ENCODE results near the gene MLKL.

MLKL gene

GRCh38 chr16:74650966-74651567, 49.6 kb downstream of the MLKL start:
- peak; percentile 22 for DNase-seq (ENCODE audit: low spot score)

GRCh38 chr16:74649839-74650504, 50.7 kb downstream of the MLKL start:
- no peak for DNase-seq (ENCODE audit: low spot score)

GRCh38 chr16:74641969-74642368, 58.7 kb downstream of the MLKL start:
- no peak for DNase-seq (ENCODE audit: low spot score)

- no peak for DNase-seq (ENCODE audit: low spot score)
These were observed 62.8 kb downstream of the MLKL start for GRCh38 chr16:74637742-74638453.

- DNase-seq (ENCODE audit: low spot score), result no peak
These were observed 65.4 kb downstream of the MLKL start for GRCh38 chr16:74635303-74635702.

GRCh38 chr16:74633686-74634085, 67.0 kb downstream of the MLKL start:
- no peak for DNase-seq (ENCODE audit: low spot score)

- DNase-seq (ENCODE audit: low spot score), result no peak
These were observed 73.0 kb downstream of the MLKL start for GRCh38 chr16:74627506-74628220.

- DNase-seq (ENCODE audit: low spot score), result no peak
These were observed 73.8 kb downstream of the MLKL start for GRCh38 chr16:74626741-74627416.

- DNase-seq (ENCODE audit: low spot score), result no peak
These were observed 74.9 kb downstream of the MLKL start for GRCh38 chr16:74625500-74626350.

GRCh38 chr16:74623839-74624235, 76.8 kb downstream of the MLKL start:
- DNase-seq (ENCODE audit: low spot score), result no peak

GRCh38 chr16:74623214-74623838, 77.3 kb downstream of the MLKL start:
- DNase-seq (ENCODE audit: low spot score), result peak; percentile 68

GRCh38 chr16:74622005-74622404, 78.7 kb downstream of the MLKL start:
- no peak for DNase-seq (ENCODE audit: low spot score)
